AG08396 (cell line): ENCODE measurements around the gene PTOV1.
A peak's percentile ranks its signal among the peaks of the same experiment; 100 is the strongest.

ENCODE experiments used
- DNase-seq: peaks from one replicate; pipeline ENCODE4 v3.0.0; 2012; ENCODE audit warnings: low spot score, mixed read lengths

The PTOV1 gene

DNA sequence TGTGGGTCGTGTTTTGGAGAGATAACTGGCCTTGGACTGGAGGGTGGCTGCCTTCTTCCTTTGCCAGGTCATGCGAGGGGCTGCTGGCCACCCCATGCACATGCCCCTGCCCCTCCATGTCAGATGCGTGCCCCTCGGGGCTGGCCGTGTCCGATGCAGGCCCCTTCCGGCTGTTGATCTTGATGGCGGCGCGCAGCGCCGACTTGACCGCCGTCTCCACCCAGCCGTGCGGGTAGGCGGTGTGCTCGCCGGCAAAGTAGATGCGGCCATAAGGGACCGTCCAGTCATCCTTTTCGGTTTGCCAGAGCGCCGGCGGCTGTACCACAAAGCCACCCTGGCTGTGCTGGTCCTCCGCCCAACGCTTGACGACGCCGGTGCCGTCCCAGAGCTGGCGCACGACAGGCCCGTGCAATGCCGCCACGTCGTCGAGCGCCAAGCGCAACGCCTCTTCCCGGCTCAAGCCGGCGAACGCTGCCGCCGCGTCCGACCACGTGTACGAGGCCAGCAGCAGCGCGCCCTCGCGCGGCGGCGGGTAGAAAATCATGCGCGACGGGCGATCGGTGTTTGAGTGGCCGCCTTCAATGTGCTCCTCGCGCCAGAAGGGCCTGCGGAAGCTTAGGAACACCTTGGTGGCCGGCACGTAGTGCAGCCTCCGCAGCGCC is 38.9 kb downstream of the PTOV1 start:
- DNase-seq = peak; percentile 68

DNA sequence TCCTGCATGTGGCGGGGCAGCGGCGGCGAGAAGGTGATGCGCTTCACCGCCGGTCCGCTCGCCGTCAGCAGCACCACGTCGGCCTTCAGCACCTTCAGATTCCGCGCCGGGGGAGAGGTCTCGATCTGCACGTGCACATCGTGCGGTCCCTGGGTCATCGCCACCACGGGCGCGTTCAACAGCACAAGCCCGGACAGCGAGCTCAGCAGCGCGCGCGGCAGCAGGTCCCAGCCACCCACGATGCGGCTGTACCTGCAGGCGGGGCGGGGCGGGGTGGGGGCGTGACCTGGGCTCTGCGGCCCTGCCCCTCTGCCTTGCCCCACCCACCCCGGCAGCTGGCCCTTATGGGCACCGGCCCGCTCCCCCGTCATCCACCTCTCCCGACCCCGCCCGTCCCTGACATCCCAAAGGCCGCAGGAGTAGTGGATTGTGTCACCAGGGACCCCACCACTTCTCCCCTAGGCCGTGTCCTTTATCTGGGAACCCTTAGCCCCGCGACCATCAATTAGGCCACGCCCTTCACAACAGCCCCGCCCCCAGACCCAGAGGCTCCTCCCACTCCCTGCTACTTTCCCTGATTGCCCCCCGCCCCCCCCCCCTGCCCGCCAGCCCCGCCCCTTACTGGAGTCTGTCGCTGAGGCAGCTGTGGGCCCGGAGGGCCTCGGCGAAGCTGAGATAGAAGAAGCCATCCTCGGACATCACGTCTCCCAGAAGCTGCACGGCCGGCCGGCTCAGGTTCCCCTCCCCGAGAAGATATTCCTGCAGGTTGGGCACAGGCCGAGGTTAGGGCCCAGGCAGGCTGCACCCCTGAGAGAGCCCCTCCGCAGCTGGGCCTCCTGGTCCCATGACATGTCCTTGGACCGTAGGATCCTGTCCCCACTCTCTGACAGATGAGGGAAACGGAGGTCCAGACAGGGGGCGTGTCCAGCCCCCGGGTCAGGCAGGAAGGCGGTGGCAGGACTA is 39.7 kb downstream of the PTOV1 start:
- peak; percentile 55 for DNase-seq

DNA sequence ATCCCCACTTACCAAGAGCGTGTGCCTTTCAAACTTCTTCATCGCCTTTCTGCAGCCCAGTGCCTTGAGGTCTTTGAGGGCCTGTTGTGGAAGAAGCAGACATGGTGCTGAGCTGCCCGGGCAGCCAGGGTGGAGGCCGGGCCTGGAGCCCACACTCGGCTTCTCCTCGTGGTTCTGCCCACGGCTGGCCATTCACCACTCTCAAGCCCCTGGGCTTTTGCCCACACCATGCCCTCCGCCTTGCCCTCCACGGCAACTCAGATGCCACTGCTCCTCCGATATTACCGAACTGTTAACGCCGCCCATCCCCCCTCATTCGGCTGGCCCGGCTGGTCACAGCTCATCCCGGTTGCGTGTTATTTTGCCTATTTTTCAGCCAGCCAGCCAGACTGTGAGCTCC is 40.4 kb downstream of the PTOV1 start:
- no peak for DNase-seq

DNA sequence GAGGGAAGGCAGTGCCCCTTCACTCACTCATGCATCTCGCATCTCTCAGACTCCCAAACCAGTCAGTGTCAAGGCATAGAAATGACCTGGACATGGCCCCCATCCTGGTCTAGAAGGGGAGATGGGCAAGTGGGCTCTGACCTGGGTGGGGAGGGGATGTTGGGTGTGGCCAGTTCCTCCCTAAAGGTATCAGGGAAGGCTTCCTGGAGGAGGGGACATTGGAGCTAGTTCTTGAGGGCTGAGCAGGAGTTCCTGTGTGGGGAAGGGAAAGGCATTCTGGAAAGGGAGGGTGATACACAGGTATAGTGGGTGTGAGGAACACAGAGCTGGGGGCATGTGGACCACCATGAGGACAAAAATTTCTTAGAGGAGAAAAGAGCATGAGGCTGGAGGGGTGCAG is 41.8 kb downstream of the PTOV1 start:
- DNase-seq = no peak

DNA sequence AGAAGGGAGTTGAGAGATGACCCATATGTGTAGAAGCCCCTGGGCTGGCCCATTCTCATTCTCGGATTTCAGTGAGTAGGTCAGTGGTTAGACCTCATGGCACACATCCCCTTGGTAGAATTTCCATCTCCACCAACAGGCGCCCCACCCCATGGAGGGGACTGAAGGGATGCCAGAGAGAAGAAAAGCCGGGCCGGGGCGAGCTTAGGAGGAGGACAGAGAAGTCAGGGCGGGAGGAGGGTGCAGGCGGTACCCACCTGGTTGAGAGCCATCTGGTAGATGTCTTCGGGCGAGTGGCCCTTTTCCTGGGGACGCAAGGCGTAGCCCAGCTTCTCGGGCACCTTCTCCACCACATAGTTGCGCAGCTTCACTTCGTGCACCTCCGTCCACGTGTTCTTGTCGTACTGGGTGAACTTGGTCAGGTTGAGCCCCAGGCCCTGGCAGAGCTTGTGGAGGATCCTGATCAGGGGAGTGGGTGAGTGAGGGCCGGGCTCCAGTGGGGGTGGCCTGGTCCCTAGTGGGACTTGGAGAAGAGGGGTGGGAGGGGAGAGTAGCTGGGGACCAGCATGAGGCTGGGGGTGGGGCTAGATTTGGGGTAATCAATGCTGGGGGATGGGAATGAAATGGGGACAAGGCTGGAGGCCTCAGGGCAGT is 43.2 kb downstream of the PTOV1 start:
- DNase-seq = no peak

DNA sequence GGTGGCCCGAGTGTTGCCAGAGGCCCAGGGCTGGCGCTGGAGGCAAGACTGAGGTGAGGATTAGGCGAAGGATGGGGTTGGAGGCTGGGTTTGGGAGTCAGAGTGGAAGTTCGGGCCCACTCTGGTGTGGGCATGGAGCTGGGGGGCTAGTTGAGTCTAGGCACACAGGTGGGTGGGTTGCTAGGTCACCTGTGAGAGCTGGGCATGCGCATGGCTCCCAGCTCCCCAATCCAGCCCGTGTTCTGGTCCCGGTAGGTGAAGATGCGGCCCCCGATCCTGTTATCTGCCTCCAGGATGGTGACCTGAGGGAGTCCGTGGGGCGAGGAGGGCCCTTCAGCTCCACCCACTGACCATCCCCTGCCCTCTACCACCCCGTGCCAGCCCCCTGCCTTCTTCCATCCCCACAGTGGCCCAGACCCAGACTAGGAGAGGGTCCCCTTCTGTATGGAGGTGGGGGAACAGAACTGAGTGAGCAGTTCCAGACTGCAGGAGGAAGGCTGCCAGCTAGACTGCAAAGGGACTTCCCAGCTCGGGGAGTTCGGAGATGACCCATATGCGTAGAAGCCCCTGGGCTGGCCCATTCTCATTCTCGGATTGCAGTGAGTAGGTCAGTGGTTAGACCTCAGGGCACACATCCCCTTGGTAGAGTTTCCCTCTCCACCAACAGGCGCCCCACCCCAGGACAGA is 44.1 kb downstream of the PTOV1 start:
- DNase-seq = no peak

DNA sequence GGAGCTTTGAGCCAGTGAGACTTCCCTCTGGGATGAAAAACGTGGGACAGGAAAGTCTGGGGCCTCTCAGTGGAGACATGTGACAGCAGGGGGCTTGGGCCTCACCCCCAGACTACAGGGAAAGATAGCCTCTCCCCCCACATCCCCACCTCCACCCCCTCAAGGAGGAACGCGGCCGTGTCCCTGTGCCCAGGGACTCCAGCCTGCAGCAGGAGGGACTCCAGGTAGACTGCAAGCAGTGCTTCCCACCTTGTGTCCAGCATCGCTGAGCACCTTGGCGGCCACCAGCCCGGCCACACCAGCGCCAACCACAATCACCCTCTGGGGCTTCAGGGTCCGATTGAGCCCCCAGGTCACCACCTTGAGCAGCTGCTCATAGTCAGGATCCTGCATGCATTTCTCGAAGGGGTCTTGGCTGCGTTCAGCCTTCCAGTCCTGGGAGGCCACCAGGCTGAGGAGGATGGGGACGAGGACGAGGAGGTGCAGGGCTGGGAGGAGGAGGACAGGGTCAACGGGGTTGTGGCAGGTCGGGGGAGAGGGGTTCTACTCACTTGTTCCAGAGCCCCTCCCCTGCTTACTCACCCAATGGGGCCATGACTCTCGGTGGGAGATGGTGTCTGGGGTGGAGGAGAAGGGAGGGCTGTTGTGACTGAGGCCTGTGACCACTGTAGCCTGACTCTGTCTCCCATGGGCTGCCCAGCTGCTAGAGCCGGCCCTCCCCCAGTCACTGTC is 44.8 kb downstream of the PTOV1 start:
- no peak for DNase-seq

DNA sequence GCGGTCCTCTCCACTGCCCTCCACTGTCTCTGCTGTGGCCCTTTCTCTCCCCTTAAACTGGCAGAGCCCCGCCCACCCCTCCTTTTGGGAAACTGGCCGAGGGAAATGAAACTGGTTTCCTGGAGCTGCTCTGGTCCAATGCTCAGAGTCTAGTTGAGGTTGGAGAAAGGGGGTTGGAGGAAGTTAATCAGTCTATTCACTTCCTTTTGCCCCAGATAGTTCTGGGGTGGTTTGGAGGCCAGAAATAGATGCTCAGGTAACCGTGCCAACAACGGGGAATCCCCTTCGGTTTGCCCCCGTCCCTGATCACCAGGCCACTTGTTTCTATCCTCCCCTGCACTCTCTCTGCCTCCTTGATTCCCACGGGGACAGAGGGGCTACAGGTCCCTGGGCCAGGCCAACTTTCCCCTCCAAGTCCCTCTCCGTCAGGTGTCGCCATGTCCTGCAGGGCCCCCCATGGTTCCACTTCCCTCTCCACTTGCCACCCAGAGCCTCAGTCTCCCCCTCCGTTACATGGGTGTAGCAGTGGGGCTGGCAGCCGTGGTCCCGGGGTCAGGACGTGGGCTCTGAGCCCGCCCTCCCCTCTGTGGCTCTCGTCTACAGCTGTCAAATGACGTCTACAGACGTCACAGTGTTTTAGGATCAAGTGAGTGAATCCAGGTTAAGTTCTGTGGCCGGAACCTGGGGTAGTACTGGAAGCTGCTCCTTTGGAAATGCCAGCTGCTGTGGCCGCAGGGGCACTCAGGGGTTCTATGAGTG is 46.1 kb downstream of the PTOV1 start, which contains the start of gene IL4I1:
Gene IL4I1, minus strand, starts transcription at position 25 of the 759 bp plus-strand sequence. CDS start 727 bp downstream, outside the sequence.
- no peak for DNase-seq

DNA sequence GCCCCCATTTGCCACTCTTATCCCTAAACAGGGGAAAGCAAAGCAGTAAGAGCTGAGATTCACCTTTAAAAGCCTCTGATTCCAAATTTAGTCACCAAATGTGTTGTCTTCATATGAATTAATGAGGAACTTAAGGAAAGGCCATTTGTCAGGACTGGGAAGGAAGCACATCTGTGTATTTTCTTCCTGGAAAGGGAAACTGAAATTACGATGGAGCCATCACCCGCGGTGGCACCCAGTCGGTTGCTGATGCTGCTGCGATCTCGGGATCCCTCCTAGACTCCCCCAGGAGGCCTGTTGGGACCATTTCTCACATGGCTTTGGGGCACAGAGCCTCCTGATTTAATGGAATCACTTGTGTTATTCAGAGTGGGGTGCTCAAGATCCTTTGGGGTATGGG is 53.2 kb downstream of the PTOV1 start:
- no peak for DNase-seq

DNA sequence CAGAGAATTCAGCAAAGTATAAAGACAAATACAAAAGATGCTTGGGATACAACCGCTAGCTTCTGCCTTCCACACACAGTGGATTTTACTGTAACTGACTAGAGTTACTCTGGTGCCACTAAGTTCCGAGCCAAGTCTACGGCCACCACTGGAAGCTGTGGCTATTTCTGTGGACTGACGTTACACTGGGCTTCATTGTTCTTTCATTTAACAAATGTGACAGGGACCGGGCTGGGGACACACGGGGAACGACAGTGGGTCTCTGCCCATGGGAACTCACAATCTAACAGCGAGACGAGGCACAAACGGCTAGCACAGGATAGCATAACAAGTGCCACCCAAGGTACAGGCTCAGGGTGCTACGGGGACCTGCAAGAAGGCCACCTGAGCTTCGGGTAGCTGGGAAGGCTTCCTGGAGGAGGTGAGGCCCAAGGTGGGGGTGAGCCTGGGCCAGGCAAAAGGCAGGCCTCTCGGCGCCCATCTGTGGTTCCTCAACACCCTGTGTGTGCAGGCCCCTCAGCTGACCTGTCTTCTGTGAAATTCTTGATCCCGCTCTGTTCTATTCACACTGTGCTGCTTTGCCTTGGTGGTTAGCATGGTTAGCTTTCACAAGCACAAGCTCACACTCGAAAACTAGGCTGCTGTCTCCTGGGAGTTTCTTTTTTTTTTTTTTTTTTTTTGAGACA is 56.1 kb downstream of the PTOV1 start:
- no peak for DNase-seq

DNA sequence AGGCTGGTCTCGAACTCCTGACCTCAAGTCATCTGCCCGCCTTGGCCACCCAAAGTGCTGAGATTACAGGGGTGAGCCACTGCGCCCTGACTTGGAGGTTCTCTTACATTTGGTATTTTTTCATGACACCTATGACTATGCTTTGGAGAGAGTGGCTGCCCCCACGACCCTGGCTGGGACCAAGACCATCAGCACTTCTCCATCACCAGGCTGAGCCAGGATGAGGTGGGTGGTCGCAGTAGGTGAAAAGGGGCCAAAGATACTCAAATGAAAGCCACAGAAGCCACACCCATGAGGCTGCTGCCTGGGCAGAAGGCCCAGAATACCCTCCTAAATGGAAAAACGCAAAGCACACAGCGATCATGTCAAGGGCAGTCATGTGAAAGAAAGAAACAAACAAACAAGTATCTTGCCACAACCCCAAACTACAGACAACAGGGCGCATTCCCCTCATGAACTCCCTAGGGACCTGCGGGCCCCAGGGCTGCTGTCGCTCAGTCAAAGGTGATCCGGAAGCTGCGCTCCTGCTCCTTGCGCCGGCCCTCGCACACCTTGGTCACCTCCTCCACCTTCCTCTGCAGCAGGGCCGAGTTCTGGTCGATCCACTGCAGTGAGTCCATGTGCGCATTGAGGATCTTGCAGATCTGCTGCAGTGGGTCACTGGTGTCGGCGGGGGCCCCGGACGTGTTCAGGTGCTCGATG is 56.9 kb downstream of the PTOV1 start:
- no peak for DNase-seq

DNA sequence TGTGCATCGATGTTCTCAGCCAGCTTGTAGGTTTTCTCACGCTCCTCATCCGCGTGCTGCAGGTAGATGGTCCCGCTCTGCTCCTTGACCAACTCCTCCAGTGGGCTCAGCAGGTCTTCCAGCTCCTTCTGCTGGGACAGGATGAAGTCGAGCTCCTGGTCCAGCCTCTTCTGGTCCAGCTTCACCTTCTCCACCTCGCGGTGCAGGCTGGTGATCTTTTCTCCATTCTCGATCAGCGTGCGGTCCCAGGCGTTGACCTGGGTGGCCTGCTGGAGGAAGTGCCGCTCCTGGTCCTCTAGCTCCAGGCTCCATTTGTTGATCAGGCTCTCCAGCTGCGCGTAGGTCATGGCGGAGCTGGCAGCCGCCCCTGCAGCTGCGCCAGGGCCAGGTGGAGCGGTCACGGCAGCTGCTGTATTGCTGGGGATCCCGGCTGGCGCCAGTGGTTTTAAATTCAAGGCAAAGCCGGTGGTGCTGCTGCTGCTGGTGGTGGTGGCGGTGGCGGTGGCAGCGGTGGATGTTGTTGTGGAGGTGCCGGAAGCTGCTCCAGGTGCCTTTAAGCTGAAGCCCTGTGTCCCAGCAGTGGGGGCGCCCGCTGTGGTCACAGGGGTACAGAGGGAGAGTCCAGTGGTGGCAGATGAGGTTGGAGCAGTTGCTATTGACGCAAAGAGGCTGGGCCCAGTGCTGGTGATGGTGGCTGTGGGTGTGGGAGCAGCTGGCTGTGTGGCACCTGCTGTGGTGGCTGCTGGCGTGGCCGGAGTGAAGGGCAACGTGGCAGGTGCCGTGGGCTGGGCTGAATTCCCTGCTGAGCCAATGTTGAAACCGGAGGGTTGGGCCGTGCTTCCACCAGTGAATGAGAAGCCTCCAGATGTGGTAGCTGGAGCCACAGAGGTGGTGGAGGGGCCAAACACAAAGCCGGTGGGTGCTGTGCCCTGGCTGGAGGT is 57.8 kb downstream of the PTOV1 start:
- no peak for DNase-seq

DNA sequence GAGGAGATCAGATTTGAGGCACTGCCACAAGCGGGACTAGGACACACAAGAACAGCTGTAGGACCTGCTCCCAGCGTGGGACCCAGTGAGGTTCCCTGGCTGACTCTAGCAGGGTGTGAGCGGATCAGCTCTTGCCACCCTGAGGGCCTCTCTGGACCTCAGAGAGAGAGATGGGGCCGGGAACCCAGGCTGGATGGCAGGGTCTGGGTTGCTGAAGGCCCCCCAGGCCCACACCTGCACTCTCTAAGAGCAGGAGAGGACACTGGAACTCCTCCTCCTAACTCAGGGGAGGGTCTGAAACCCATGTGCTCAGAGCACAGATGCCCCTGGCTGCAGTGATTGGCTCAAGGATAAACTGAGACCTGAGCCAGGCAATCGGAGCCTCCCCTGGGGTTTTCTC is 59.2 kb downstream of the PTOV1 start:
- DNase-seq = no peak
